Gastroesophageal sphincter (tissue), 4 donors: ENCODE measurements around the gene APPBP2. TPM values are rescaled to one million over a fixed set of nuclear protein-coding genes. Genes with fewer than 3 reads are reported as not detected.

Experiments used
- ATAC-seq: fragments of 150-250 bp; one replicate; pipeline ENCODE4 v1.9.1; 2016; ENCODE audit warnings: mild to moderate bottlenecking, moderate library complexity
- H3K27ac ChIP-seq, 4 donors: fragments of 200-600 bp; sonication (generic) in 3 of 4; 1 replicate in 3 of 4; 2 replicates in 1 of 4; pipeline ENCODE4 v1.5.1; 2016 to 2019
- H3K27me3 ChIP-seq: fragments of 200-600 bp; sonication (generic); one replicate; pipeline ENCODE4 v1.5.1; 2019
- H3K36me3 ChIP-seq, 2 donors: fragments of 200-600 bp; sonication (generic); one replicate each; pipeline ENCODE4 v1.5.1; 2019; ENCODE audit warnings: control low read depth in 1 of 2
- H3K4me1 ChIP-seq, 3 donors: fragments of 200-600 bp; sonication (generic); 1 replicate in 2 of 3; 2 replicates in 1 of 3; pipeline ENCODE4 v1.5.1; 2016 to 2019; ENCODE audit warnings: control low read depth in 2 of 3
- H3K4me3 ChIP-seq, 2 donors: fragments of 200-600 bp; sonication (generic); one replicate each; pipeline ENCODE4 v1.5.1; 2019; ENCODE audit warnings: mild to moderate bottlenecking in 1 of 2, moderate library complexity in 1 of 2
- H3K9me3 ChIP-seq, 3 donors: fragments of 200-600 bp; sonication (generic); one replicate each; pipeline ENCODE4 v1.5.1; 2017 to 2019; ENCODE audit warnings: control low read depth in 2 of 3
- EP300 ChIP-seq: sonication (generic); formaldehyde crosslinking; IDR thresholded peaks from one replicate; pipeline ENCODE4 v1.6.1; 2017; ENCODE audit warnings: antibody characterized with exemption, mild to moderate bottlenecking
- POLR2A ChIP-seq, 2 donors: fragments of 450-650 bp; IDR thresholded peaks; one replicate each; pipeline ENCODE4 v1.6.1; 2017; ENCODE audit warnings: antibody characterized with exemption in 2 of 2, mild to moderate bottlenecking in 2 of 2, moderate library complexity in 1 of 2
- POLR2AphosphoS5 ChIP-seq: sonication (generic); formaldehyde crosslinking; IDR thresholded peaks from one replicate; pipeline ENCODE4 v1.6.1; 2017; ENCODE audit warnings: antibody characterized with exemption
- WGBS, 2 donors: methylation state at CpG; one replicate each; pipeline ENCODE4 v1.1.5; 2018; ENCODE audit warnings: low coverage in 1 of 2; 5-methylcytosine and 5-hydroxymethylcytosine counted together
- total RNA-seq, 4 donors: library from RNA; depleted of rRNA; stranded (reverse); fragments of >200 nt; gene quantifications; one replicate each; pipeline ENCODE4 v1.1.0, GENCODE V29; 2016
- TF ChIP-seq, protein P1 (sequence below), 4 experiments: fragments of 200-600 bp in 2 of 4; fragments of 450-650 bp in 2 of 4; sonication (generic) in 1 of 4; IDR thresholded peaks; one replicate each; pipeline ENCODE4 v1.5.1; 2017 to 2019; ENCODE audit warnings: antibody characterized with exemption in 4 of 4, mild to moderate bottlenecking in 2 of 4, moderate library complexity in 2 of 4

The APPBP2 gene
- total RNA-seq, 4 donors from 2014 or later: 30.0 to 39.2 (median 34.4) TPM

DNA sequence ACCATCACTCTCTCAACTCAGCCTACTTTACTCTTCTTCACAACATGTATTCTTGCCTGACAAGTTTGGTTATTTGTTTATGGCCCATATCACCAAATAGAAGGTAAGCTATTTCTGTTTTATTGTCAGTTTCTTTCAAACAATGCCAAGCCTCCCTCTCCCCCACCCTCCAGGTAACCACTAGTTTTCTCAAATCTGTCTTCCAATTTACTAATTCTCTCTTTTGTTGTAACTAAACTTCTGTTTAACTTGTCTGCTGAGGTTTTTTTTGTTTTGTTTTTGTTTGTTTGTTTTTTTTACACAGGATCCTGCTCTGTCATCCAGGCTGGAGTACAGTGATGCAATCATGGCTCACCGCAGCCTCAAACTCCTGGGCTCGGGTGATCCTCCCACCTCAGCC is 68.9 kb downstream of the APPBP2 start:
- no peaks in the 10 kb centered on the region for H3K27me3 ChIP-seq
- H3K27ac ChIP-seq: no peak overlapping the region
- 100% methylated on average over 2 of the region's 2 CpGs for WGBS, 2 donors
- ATAC-seq: no peak
- no peak overlapping the region for H3K4me3 ChIP-seq
- no peaks in the 10 kb centered on the region for H3K9me3 ChIP-seq
- TF ChIP-seq, protein P1, sequence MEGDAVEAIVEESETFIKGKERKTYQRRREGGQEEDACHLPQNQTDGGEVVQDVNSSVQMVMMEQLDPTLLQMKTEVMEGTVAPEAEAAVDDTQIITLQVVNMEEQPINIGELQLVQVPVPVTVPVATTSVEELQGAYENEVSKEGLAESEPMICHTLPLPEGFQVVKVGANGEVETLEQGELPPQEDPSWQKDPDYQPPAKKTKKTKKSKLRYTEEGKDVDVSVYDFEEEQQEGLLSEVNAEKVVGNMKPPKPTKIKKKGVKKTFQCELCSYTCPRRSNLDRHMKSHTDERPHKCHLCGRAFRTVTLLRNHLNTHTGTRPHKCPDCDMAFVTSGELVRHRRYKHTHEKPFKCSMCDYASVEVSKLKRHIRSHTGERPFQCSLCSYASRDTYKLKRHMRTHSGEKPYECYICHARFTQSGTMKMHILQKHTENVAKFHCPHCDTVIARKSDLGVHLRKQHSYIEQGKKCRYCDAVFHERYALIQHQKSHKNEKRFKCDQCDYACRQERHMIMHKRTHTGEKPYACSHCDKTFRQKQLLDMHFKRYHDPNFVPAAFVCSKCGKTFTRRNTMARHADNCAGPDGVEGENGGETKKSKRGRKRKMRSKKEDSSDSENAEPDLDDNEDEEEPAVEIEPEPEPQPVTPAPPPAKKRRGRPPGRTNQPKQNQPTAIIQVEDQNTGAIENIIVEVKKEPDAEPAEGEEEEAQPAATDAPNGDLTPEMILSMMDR (IDR thresholded peaks at IDR 0.05): no peak
- peaks cover 0 to 91% of the 10 kb centered on the region in 2 donors for H3K36me3 ChIP-seq
- H3K4me1 ChIP-seq: peaks cover 0 to 11% (median 0%) of the 10 kb centered on the region in 3 donors

DNA sequence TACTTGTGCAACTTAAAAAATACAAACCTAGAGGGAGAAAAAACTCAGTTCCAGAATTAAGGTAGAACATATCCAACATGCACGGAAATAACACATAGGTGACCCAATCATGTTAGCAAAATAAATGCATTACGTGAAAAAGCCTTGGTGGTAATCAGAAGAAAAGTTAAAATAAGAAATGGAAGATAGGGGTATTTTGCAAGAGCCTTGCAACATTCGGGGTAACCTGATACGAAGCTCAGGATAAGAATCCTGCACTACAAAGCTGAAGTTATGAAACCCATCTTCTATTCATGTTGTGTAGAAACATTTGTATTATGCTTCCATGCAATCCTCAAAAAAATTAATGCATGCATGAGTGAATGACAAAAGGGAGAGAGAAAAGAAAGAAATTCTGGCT is 70.7 kb downstream of the APPBP2 start:
- H3K4me1 ChIP-seq: no peaks in the 10 kb centered on the region
- TF ChIP-seq, protein P1 (IDR thresholded peaks at IDR 0.05): no peak
- TF ChIP-seq POLR2A (IDR thresholded peaks at IDR 0.05): no peak
- TF ChIP-seq POLR2AphosphoS5: no peak
- TF ChIP-seq EP300: no peak
- H3K4me3 ChIP-seq: no peak overlapping the region
- H3K36me3 ChIP-seq: peaks cover 0 to 91% of the 10 kb centered on the region in 2 donors
- WGBS, 2 donors: 88 to 95% methylated on average over 4 of the region's 4 CpGs
- no peaks in the 10 kb centered on the region for H3K9me3 ChIP-seq
- H3K27ac ChIP-seq: no peak overlapping the region
- no peak for ATAC-seq
- no peaks in the 10 kb centered on the region for H3K27me3 ChIP-seq

DNA sequence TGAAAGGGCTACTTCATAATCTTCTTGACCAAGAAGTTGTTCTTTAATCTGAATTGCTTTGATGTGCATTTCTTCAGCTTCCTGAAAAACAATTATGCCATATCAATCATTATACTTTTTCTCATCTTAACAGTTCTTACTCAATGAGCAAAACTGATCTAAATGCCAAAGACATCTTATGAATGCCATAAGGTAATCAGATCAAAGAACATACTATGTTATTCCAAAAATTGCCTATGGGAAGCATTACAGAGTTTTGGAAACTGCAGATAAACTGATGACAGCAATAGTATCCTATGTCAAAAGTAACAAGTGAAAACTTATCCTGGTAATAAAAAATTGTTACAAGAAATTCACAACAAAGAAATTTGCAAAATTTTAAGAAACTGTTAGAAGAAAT is 74.1 kb downstream of the APPBP2 start:
- Histone ChIP-seq H3K4me3 (no peak overlapping the region), H3K27me3 (no peaks in the 10 kb centered on the region), H3K9me3 (no peaks in the 10 kb centered on the region), H3K36me3 (peaks cover 0 to 92% of the 10 kb centered on the region in 2 donors), H3K4me1 (no peaks in the 10 kb centered on the region), H3K27ac (no peak overlapping the region)
- ATAC-seq: no peak
- TF ChIP-seq EP300 (no peak), POLR2A (IDR thresholded peaks at IDR 0.05) (no peak), POLR2AphosphoS5 (no peak)
- TF ChIP-seq, protein P1 (IDR thresholded peaks at IDR 0.05): no peak

DNA sequence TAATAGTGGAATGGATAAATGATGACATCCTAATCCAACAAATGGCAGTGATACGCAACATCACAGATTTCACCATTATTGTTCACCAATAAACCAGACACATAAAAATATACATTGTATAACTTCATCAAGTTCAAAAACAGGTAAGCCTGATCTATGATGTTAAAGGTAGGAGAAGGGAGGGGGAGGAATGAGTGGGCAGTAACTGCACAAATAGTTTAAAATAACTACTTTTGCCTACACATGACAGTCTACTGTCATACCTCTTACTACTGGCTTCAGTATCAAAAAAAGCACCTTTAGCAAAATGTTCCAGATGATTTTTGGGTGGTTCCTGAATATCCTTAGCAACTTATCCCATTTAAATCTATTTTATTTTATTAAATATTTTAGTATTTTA is 75.0 kb downstream of the APPBP2 start:
- peaks cover 0 to 92% of the 10 kb centered on the region in 2 donors for H3K36me3 ChIP-seq
- no peaks in the 10 kb centered on the region for H3K27me3 ChIP-seq
- H3K27ac ChIP-seq: no peak overlapping the region
- ATAC-seq: no peak
- H3K4me3 ChIP-seq: no peak overlapping the region
- TF ChIP-seq, protein P1 (IDR thresholded peaks at IDR 0.05): no peak
- no peak for TF ChIP-seq EP300
- TF ChIP-seq POLR2A (IDR thresholded peaks at IDR 0.05): no peak
- TF ChIP-seq POLR2AphosphoS5: no peak
- no peaks in the 10 kb centered on the region for H3K9me3 ChIP-seq
- no peaks in the 10 kb centered on the region for H3K4me1 ChIP-seq
- 94 to 100% methylated on average over 1 of the region's 1 CpG for WGBS, 2 donors

DNA sequence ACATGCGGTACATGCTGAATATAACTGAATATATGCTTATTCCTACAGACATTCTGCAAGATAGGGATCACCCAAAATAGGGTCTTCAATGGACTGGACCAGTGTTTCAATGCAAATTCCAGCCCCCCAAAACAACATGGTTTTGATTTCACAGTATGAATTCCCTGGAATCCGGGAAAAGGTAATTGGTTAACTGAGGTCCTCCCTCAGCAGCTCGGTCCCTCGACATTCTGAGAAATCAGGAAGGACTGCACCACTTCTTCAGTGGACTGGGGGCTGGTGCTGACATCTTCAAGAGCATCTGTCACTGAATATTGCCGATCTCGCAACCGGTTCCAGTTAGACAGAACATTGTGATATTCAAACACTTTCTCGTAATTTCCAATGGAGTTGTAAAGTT is 78.7 kb downstream of the APPBP2 start:
- no peak for ATAC-seq
- TF ChIP-seq POLR2AphosphoS5 (no peak), POLR2A (IDR thresholded peaks at IDR 0.05) (no peak), EP300 (no peak)
- TF ChIP-seq, protein P1 (IDR thresholded peaks at IDR 0.05): no peak
- Histone ChIP-seq H3K4me1 (peaks cover 0 to 18% (median 0%) of the 10 kb centered on the region in 3 donors), H3K27ac (no peak overlapping the region), H3K4me3 (no peak overlapping the region), H3K27me3 (no peaks in the 10 kb centered on the region), H3K9me3 (no peaks in the 10 kb centered on the region), H3K36me3 (peaks cover 0 to 68% of the 10 kb centered on the region in 2 donors)
- 83 to 98% methylated on average over 2 to 8 of the region's 8 CpGs for whole genome bisulfite sequencing, 2 donors
